ENCODE results near the gene SORBS1.

Gene SORBS1

DNA sequence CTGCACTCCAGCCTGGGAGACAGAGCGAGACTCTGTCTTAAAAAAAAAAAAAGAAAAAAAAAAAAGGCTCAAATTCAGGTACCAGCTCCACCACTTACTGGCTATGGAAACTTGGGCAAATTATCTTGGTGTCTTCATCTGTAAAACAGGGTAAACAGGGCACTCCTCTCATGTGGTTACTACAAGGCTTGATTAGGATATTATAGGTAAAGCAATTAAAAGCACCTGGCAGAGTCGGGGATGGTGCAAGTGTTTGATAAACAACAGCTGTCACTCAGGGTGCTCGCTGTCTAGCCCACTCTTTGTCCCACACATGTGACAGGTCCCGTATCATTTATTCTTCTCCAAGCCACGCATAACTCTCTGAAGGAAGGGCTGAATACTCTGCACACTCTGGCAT, 96.9 kb downstream of the SORBS1 start:
- TF ChIP-seq ZFP3 (CRISPR knock-in tag; IDR thresholded peaks at IDR 0.05) (no peak), CREB5 (CRISPR knock-in tag; IDR thresholded peaks at IDR 0.05; ENCODE audit: low read depth) (no peak), ISL1 (CRISPR knock-in tag; IDR thresholded peaks at IDR 0.05) (no peak), ZNF8 (CRISPR knock-in tag; IDR thresholded peaks at IDR 0.05) (no peak), RARB (CRISPR knock-in tag; IDR thresholded peaks at IDR 0.05) (no peak), BACH2 (CRISPR knock-in tag; IDR thresholded peaks at IDR 0.05; ENCODE audit: borderline replicate concordance) (no peak), POU6F1 (CRISPR knock-in tag; IDR thresholded peaks at IDR 0.05; ENCODE audit: borderline replicate concordance, low read depth) (no peak), ZNF70 (CRISPR knock-in tag; IDR thresholded peaks at IDR 0.05) (no peak), ZNF565 (CRISPR knock-in tag; conservative IDR thresholded peaks at IDR 0.05; ENCODE audit: low read depth) (no peak)
- no peak for ATAC-seq

- no peak for ATAC-seq
- TF ChIP-seq ZFP30 (CRISPR knock-in tag; IDR thresholded peaks at IDR 0.05): no peak
- TF ChIP-seq, protein P1, sequence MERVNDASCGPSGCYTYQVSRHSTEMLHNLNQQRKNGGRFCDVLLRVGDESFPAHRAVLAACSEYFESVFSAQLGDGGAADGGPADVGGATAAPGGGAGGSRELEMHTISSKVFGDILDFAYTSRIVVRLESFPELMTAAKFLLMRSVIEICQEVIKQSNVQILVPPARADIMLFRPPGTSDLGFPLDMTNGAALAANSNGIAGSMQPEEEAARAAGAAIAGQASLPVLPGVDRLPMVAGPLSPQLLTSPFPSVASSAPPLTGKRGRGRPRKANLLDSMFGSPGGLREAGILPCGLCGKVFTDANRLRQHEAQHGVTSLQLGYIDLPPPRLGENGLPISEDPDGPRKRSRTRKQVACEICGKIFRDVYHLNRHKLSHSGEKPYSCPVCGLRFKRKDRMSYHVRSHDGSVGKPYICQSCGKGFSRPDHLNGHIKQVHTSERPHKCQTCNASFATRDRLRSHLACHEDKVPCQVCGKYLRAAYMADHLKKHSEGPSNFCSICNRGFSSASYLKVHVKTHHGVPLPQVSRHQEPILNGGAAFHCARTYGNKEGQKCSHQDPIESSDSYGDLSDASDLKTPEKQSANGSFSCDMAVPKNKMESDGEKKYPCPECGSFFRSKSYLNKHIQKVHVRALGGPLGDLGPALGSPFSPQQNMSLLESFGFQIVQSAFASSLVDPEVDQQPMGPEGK (CRISPR knock-in tag; IDR thresholded peaks at IDR 0.05; ENCODE audit: borderline replicate concordance): no peak
- TF ChIP-seq CSDC2 (CRISPR knock-in tag; IDR thresholded peaks at IDR 0.05): no peak
- no peak for TF ChIP-seq ESRRG (CRISPR knock-in tag; IDR thresholded peaks at IDR 0.05)
- TF ChIP-seq ZNF565 (CRISPR knock-in tag; conservative IDR thresholded peaks at IDR 0.05; ENCODE audit: low read depth): no peak
- no peak for TF ChIP-seq PPARA (CRISPR knock-in tag; IDR thresholded peaks at IDR 0.05; ENCODE audit: borderline replicate concordance)
- TF ChIP-seq BACH2 (CRISPR knock-in tag; IDR thresholded peaks at IDR 0.05; ENCODE audit: borderline replicate concordance): no peak
- TF ChIP-seq ISL1 (CRISPR knock-in tag; IDR thresholded peaks at IDR 0.05): no peak
- TF ChIP-seq ZNF70 (CRISPR knock-in tag; IDR thresholded peaks at IDR 0.05): no peak
- no peak for TF ChIP-seq OSR1 (CRISPR knock-in tag; IDR thresholded peaks at IDR 0.05)
- TF ChIP-seq POU6F1 (CRISPR knock-in tag; IDR thresholded peaks at IDR 0.05; ENCODE audit: borderline replicate concordance, low read depth): no peak
- TF ChIP-seq TCF4 (CRISPR knock-in tag; IDR thresholded peaks at IDR 0.05; ENCODE audit: borderline replicate concordance): no peak
- TF ChIP-seq, protein P2, sequence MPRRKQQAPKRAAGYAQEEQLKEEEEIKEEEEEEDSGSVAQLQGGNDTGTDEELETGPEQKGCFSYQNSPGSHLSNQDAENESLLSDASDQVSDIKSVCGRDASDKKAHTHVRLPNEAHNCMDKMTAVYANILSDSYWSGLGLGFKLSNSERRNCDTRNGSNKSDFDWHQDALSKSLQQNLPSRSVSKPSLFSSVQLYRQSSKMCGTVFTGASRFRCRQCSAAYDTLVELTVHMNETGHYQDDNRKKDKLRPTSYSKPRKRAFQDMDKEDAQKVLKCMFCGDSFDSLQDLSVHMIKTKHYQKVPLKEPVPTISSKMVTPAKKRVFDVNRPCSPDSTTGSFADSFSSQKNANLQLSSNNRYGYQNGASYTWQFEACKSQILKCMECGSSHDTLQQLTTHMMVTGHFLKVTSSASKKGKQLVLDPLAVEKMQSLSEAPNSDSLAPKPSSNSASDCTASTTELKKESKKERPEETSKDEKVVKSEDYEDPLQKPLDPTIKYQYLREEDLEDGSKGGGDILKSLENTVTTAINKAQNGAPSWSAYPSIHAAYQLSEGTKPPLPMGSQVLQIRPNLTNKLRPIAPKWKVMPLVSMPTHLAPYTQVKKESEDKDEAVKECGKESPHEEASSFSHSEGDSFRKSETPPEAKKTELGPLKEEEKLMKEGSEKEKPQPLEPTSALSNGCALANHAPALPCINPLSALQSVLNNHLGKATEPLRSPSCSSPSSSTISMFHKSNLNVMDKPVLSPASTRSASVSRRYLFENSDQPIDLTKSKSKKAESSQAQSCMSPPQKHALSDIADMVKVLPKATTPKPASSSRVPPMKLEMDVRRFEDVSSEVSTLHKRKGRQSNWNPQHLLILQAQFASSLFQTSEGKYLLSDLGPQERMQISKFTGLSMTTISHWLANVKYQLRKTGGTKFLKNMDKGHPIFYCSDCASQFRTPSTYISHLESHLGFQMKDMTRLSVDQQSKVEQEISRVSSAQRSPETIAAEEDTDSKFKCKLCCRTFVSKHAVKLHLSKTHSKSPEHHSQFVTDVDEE (CRISPR knock-in tag; IDR thresholded peaks at IDR 0.05): no peak
- TF ChIP-seq ZC3H10 (CRISPR knock-in tag; IDR thresholded peaks at IDR 0.05): no peak
- no peak for TF ChIP-seq RARB (CRISPR knock-in tag; IDR thresholded peaks at IDR 0.05)
Measured at GRCh38 chr10:95462740-95463667, 98.2 kb downstream of the SORBS1 start.

DNA sequence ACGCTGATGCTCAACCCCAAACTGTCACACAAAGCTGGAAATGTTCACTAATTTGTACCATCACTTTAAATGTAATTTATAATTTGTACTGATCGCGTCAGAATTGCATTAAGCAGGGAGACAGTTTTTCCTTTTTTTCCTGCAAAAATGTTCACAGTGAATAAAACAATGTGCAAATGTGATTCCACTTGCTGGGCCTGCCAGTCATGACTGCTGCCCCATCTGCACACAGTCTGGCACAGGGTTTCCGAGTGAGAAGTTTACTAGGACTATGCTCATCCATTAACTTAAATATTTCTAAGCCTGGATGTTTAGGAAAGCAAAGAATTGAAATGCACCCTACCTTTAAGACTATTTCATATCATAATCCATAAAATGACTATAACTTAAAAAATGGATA, 99.6 kb downstream of the SORBS1 start:
- ATAC-seq: no peak
- TF ChIP-seq ZNF8 (CRISPR knock-in tag; IDR thresholded peaks at IDR 0.05) (no peak), RARB (CRISPR knock-in tag; IDR thresholded peaks at IDR 0.05) (no peak), CREB5 (CRISPR knock-in tag; IDR thresholded peaks at IDR 0.05; ENCODE audit: low read depth) (no peak), ZNF70 (CRISPR knock-in tag; IDR thresholded peaks at IDR 0.05) (no peak), ISL1 (CRISPR knock-in tag; IDR thresholded peaks at IDR 0.05) (no peak), ZNF565 (CRISPR knock-in tag; conservative IDR thresholded peaks at IDR 0.05; ENCODE audit: low read depth) (no peak), OSR1 (CRISPR knock-in tag; IDR thresholded peaks at IDR 0.05) (no peak), ESRRG (CRISPR knock-in tag; IDR thresholded peaks at IDR 0.05) (no peak)
- TF ChIP-seq, protein P2 (CRISPR knock-in tag; IDR thresholded peaks at IDR 0.05): no peak
- TF ChIP-seq, protein P3, sequence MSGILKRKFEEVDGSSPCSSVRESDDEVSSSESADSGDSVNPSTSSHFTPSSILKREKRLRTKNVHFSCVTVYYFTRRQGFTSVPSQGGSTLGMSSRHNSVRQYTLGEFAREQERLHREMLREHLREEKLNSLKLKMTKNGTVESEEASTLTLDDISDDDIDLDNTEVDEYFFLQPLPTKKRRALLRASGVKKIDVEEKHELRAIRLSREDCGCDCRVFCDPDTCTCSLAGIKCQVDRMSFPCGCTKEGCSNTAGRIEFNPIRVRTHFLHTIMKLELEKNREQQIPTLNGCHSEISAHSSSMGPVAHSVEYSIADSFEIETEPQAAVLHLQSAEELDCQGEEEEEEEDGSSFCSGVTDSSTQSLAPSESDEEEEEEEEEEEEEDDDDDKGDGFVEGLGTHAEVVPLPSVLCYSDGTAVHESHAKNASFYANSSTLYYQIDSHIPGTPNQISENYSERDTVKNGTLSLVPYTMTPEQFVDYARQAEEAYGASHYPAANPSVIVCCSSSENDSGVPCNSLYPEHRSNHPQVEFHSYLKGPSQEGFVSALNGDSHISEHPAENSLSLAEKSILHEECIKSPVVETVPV (CRISPR knock-in tag; IDR thresholded peaks at IDR 0.05): no peak

All from SK-N-SH treated with all-trans-retinoic acid at 6 μM for 48 hours (cell line).